WERI-Rb-1 (cell line): Measurements from ENCODE around the gene WNT16.

Experiments used
- DNase-seq: peaks from one replicate; pipeline ENCODE4 v3.0.0-alpha.2; 2020
- H3K27ac ChIP-seq: fragments of 250-450 bp; sonication (Bioruptor Pico); 2 replicates; pipeline ENCODE4 v1.5.1; 2020; ENCODE audit warnings: mild to moderate bottlenecking, moderate library complexity
- H3K27me3 ChIP-seq: fragments of 250-450 bp; sonication (Bioruptor Pico); 2 replicates; pipeline ENCODE4 v1.5.1; 2021; ENCODE audit warnings: mild to moderate bottlenecking, low read depth, moderate library complexity; ENCODE audit not compliant: insufficient read depth, severe bottlenecking
- H3K36me3 ChIP-seq: fragments of 250-450 bp; sonication (Bioruptor Pico); 2 replicates; pipeline ENCODE4 v1.5.1; 2020; ENCODE audit warnings: mild to moderate bottlenecking, moderate library complexity
- H3K4me3 ChIP-seq: 2 replicates; pipeline ENCODE4 v1.5.1; 2011; ENCODE audit warnings: low read depth, mild to moderate bottlenecking, control low read depth, low read length
- H3K9me3 ChIP-seq: fragments of 250-450 bp; sonication (Bioruptor Pico); 2 replicates; pipeline ENCODE4 v1.5.1; 2021; ENCODE audit warnings: mild to moderate bottlenecking, moderate library complexity; ENCODE audit not compliant: severe bottlenecking
- TF ChIP-seq, protein P1 (sequence below): IDR thresholded peaks from 2 replicates; pipeline ENCODE4 v1.5.1; 2011; ENCODE audit warnings: low read depth, mild to moderate bottlenecking, control low read depth, inconsistent platforms, low read length

Gene WNT16

DNA sequence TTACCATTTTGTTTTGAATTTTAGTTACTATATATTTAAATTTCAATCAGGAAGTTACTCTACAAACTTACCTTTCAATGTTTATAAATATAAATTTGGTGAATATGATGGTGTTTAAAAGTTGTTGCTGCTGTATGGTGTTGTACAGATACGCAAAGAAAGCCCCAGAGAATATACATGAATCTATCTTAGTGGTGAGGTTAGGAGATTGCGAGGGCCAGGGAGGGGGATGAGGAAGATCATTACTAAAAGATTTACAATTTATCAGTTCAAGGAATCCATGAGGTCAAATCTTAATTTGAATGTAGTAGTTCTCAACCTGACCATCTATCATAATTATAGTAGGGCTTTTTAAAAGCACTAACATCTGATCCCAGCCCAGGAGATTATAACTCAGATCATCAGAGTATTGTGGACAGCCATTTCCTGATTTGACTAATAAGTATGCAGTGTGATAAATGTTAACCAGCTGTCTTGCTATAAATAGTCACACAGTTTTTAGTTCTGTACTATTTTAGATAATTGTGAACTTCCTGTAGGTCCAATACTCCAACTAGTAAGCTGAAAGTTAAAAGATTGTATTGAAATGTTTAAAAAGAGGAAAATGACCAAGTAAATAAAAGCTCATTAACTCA lies 43.7 kb downstream of the WNT16 start:
- H3K27ac ChIP-seq: no peak overlapping the region
- no peaks in the 10 kb centered on the region for H3K27me3 ChIP-seq
- no peak for DNase-seq
- H3K4me3 ChIP-seq: no peak overlapping the region
- no peaks in the 10 kb centered on the region for H3K9me3 ChIP-seq
- H3K36me3 ChIP-seq: no peaks in the 10 kb centered on the region; the same call in 1 of the 2 replicates
- TF ChIP-seq, protein P1, sequence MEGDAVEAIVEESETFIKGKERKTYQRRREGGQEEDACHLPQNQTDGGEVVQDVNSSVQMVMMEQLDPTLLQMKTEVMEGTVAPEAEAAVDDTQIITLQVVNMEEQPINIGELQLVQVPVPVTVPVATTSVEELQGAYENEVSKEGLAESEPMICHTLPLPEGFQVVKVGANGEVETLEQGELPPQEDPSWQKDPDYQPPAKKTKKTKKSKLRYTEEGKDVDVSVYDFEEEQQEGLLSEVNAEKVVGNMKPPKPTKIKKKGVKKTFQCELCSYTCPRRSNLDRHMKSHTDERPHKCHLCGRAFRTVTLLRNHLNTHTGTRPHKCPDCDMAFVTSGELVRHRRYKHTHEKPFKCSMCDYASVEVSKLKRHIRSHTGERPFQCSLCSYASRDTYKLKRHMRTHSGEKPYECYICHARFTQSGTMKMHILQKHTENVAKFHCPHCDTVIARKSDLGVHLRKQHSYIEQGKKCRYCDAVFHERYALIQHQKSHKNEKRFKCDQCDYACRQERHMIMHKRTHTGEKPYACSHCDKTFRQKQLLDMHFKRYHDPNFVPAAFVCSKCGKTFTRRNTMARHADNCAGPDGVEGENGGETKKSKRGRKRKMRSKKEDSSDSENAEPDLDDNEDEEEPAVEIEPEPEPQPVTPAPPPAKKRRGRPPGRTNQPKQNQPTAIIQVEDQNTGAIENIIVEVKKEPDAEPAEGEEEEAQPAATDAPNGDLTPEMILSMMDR: no peak

DNA sequence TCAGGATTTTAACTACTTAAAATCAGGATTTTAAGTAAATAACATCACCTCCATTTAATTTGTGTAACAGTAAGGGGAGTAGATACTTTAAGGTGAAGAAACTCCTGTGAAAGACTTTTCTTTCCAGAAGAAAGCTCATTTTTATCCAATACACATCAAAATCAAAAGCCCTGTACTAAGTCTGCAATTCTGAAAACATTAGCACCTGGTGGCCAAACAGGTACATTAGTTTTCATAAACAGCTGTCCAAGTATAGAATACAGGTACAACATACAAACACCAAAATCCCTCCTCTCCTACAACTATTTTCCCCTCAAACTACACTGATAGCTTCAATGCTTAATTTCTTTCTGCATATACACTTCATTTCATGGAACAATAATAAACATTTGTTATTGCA lies 44.4 kb downstream of the WNT16 start:
- no peak overlapping the region for H3K27ac ChIP-seq
- TF ChIP-seq, protein P1: no peak

DNA sequence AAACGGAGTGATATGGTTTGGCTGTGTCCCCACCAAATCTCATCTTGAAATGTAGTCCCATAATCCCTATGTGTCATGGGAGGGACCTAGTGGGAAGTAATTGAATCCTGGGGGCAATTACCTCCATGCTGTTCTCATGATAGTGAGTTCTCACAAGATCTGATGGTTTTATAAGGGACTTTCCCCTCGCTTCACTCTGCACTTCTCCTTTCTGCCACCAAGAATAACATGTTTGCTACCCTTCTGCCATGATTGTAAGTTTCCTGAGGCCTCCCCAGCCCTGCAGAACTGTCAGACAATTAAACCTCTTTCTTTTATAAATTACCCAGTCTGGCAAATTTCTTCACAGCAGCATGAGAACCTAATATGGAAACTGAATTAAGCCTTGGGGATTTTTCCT lies 48.2 kb downstream of the WNT16 start:
- Histone ChIP-seq H3K27ac (no peak overlapping the region), H3K36me3 (peaks cover 3% of the 10 kb centered on the region; the same call in 1 of the 2 replicates), H3K4me3 (no peak overlapping the region), H3K9me3 (no peaks in the 10 kb centered on the region), H3K27me3 (no peaks in the 10 kb centered on the region)
- DNase-seq: no peak
- TF ChIP-seq, protein P1: no peak

More for the DNA sequence above, 44.4 kb downstream of the WNT16 start:
- Histone ChIP-seq H3K9me3 (no peaks in the 10 kb centered on the region), H3K4me3 (no peak overlapping the region), H3K27me3 (no peaks in the 10 kb centered on the region), H3K36me3 (peaks cover 3% of the 10 kb centered on the region; the same call in 1 of the 2 replicates)
- no peak for DNase-seq

DNA sequence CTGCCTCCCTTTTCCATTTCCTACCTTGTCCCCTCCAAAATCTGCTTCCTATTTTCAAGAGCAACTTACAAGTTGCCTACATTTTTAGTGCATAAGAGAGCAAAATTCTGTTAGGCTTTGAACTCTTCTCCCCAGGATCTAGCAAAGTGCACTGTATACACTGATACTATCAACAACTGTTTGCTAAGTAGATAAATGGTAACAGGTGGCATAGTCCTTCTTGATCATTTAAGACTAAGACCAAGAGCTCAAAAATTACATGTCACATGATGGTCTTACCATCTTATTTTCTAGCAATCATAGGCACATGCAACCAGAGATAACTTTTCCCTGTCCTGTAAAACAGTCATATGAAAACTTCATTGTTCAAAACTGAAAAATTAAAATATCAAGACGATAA lies 51.1 kb downstream of the WNT16 start:
- DNase-seq: no peak
- no peak overlapping the region for H3K4me3 ChIP-seq
- no peaks in the 10 kb centered on the region for H3K9me3 ChIP-seq
- no peak overlapping the region for H3K27ac ChIP-seq
- TF ChIP-seq, protein P1: no peak
- H3K36me3 ChIP-seq: peaks cover 3% of the 10 kb centered on the region; the same call in 1 of the 2 replicates
- no peaks in the 10 kb centered on the region for H3K27me3 ChIP-seq

DNA sequence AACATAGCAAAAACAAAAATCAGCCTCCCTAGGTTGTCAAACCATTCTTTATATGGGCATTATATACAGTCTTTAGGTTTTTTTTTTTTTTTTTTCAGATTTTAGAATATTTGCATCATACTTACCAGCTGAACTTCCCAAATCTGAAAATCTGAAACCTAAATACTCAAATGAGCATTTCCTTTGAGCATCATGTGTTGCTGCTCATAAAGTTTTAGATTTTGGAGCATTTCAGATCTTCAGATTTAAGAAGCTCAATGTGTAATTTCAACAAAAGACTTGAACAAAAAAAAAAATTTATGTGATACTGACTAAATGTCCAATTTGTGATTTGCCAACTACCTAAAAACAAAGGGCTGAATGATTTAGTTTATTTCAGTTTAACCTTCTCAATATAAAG lies 53.7 kb downstream of the WNT16 start:
- Histone ChIP-seq H3K27me3 (no peaks in the 10 kb centered on the region), H3K9me3 (no peaks in the 10 kb centered on the region), H3K4me3 (no peak overlapping the region), H3K36me3 (peaks cover 3% of the 10 kb centered on the region; the same call in 1 of the 2 replicates), H3K27ac (no peak overlapping the region)
- TF ChIP-seq, protein P1: no peak
- DNase-seq: no peak
